ENCODE data around the gene ZNF143.

The ZNF143 gene

DNA sequence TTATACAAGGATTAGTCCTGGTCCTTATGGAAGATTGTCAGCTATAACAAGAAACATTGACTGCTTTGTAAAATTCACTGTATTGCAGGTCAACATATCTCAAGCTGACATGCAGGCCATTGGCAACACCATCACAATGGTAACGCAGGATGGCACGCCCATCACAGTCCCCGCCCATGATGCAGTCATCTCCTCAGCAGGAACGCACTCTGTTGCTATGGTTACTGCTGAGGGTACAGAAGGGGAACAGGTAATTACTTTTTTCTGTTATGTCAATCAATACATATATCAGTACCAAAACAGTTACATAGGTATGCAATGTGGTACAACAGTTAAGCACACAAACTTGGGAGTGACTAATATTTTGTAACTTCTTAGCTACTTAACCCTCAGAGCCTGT lies 55.3 kb downstream of the ZNF143 start:
- TF ChIP-seq, protein P1, sequence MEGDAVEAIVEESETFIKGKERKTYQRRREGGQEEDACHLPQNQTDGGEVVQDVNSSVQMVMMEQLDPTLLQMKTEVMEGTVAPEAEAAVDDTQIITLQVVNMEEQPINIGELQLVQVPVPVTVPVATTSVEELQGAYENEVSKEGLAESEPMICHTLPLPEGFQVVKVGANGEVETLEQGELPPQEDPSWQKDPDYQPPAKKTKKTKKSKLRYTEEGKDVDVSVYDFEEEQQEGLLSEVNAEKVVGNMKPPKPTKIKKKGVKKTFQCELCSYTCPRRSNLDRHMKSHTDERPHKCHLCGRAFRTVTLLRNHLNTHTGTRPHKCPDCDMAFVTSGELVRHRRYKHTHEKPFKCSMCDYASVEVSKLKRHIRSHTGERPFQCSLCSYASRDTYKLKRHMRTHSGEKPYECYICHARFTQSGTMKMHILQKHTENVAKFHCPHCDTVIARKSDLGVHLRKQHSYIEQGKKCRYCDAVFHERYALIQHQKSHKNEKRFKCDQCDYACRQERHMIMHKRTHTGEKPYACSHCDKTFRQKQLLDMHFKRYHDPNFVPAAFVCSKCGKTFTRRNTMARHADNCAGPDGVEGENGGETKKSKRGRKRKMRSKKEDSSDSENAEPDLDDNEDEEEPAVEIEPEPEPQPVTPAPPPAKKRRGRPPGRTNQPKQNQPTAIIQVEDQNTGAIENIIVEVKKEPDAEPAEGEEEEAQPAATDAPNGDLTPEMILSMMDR (IDR thresholded peaks at IDR 0.05; ENCODE audit: low read depth, low read length): no peak

DNA sequence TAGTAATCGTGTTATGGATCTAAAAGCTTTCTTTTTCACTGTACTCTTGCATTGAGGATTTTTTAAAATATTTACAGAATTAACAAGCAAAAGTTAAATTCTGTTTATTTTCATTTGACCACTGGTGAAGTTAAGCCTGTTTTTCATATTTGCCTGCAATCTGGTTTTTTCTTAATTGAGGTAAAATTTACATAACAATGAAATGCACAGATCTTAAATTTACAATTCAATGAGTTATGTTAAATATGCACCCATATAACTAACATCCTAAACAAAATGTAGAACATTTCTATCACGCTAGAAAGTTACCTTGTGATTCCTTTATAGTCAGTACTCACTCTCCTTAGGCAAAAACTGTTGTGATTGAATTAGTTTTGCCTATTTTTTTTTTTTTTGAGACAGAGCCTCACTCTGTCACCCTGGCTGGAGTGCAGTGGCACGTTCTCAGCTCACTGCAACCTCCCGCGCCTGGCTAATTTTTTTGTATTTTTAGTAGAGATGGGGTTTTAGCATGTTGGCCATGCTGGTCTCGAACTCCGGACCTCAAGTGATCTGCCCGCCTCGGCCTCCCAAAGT lies 58.1 kb downstream of the ZNF143 start:
- TF ChIP-seq, protein P1 (IDR thresholded peaks at IDR 0.05; ENCODE audit: low read depth, low read length): no peak
- no peak overlapping the region for H3K4me3 ChIP-seq (ENCODE audit: low read depth, low read length)
- in situ Hi-C loops (cut with HindIII; ENCODE audit: low sequenced_read_pairs): no loop called here
- no peak for DNase-seq (ENCODE audit: low read depth, low spot score)

More for the DNA sequence above, 55.3 kb downstream of the ZNF143 start:
- no peak for DNase-seq (ENCODE audit: low read depth, low spot score)
- H3K4me3 ChIP-seq (ENCODE audit: low read depth, low read length): no peak overlapping the region
- in situ Hi-C loops (cut with HindIII; ENCODE audit: low sequenced_read_pairs): no loop called here

DNA sequence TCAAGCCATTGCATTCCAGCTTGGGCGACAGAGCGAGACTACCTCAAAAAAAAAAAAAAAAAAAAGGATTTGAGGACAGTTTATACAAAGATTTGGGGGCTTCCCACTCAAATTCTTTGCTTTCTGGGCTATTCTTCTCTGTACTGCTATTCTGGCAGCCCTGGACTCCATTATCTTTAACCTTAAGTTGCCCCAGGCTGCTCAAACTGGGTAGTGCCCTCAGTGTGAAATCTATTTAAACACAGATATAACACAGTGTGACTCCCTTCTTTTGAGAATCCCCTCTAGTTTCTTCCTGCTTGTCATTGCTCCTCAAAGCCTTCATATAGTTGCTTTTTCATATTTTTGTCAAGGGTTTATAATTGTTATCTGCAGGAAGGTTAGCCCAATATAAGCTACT lies 63.2 kb downstream of the ZNF143 start:
- no peak overlapping the region for H3K4me3 ChIP-seq (ENCODE audit: low read depth, low read length)
- TF ChIP-seq, protein P1 (IDR thresholded peaks at IDR 0.05; ENCODE audit: low read depth, low read length): no peak
- DNase-seq (ENCODE audit: low read depth, low spot score): no peak
- in situ Hi-C loops (cut with HindIII; ENCODE audit: low sequenced_read_pairs): no loop called here

DNA sequence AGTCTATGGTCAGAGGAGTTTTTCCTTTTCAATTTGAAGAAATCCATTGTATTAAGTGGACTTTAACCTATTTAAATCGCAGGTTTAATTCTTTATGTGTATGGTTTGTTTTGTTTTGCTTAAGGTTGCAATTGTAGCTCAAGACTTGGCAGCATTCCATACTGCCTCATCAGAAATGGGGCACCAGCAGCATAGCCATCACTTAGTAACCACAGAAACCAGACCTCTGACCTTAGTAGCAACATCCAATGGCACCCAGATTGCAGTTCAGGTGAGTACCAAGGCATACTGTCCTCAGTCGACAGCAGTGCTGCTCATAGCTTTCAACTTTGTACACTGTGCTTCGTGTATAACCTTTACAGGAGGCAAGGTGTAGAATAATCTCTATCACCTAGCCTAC lies 64.3 kb downstream of the ZNF143 start:
- TF ChIP-seq, protein P1 (IDR thresholded peaks at IDR 0.05; ENCODE audit: low read depth, low read length): no peak
- in situ Hi-C loops (cut with HindIII; ENCODE audit: low sequenced_read_pairs): no loop called here
- no peak for DNase-seq (ENCODE audit: low read depth, low spot score)

DNA sequence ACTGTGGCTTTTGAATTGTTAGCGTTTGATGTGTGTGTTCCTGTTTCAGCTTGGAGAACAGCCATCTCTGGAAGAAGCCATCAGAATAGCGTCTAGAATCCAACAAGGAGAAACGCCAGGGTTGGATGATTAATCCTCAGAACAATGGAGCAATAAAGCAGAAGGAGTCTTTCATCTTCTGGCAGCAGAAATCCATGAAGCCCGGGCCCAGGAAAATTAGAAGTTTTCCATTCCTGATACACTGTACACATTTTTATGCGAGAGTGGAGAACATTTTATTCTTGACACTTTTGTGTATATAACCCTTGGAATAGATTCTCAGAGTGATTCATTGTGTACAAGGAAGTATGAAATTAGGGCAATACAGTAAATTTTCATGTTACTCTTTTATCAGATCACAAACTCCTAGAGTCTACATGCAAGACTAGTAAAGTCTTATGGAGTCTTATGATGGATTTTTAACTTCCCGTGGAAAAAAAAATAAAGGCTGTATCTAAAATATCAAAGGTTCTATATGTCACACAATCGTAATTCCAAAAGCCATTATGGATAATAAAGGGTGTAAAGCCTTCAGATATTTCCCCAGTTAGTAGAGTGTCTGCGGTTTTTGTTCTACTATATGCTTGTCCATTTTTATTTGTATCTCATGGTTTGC lies 66.8 kb downstream of the ZNF143 start:
- no peak overlapping the region for H3K4me3 ChIP-seq (ENCODE audit: low read depth, low read length)

More for the DNA sequence above, 64.3 kb downstream of the ZNF143 start:
- no peak overlapping the region for H3K4me3 ChIP-seq (ENCODE audit: low read depth, low read length)

DNA sequence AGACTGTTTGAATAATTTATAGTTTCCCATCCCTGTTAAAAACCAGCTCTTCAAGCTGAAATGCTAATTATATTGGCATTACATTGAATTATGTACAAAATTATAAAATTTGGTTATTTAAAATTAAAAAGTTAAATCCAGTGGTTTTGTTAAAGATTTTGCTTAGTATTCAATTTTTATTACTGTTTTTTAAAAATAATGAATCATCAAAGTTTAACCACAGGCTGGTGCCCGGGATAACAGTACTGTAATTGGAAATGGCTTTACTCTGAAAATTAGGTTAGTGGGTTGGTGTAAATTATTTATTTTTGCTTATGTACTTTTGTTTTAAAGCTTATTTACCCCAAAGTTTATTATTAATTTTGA lies 67.3 kb downstream of the ZNF143 start:
- TF ChIP-seq, protein P1 (IDR thresholded peaks at IDR 0.05; ENCODE audit: low read depth, low read length): no peak
- in situ Hi-C loops (cut with HindIII; ENCODE audit: low sequenced_read_pairs): no loop called here
- no peak for DNase-seq (ENCODE audit: low read depth, low spot score)
- no peak overlapping the region for H3K4me3 ChIP-seq (ENCODE audit: low read depth, low read length)

More for the DNA sequence above, 66.8 kb downstream of the ZNF143 start:
- DNase-seq (ENCODE audit: low read depth, low spot score): peak; percentile 90
- TF ChIP-seq, protein P1 (IDR thresholded peaks at IDR 0.05; ENCODE audit: low read depth, low read length): no peak
- in situ Hi-C loops (cut with HindIII; ENCODE audit: low sequenced_read_pairs): no loop called here

Measured in astrocyte of the spinal cord (primary cell).